HepG2 (cell line): ENCODE measurements around the gene DDT. TPM values are rescaled to one million over a fixed set of nuclear protein-coding genes. Genes with fewer than 3 reads are reported as not detected.

ENCODE experiments used
- ATAD3A ChIP-seq: sonication (generic); formaldehyde crosslinking; IDR thresholded peaks from 2 replicates; pipeline ENCODE4 v1.4.0; 2020; ENCODE audit warnings: missing genetic modification reagents
- CBX1 ChIP-seq: IDR thresholded peaks from one replicate; pipeline ENCODE4 v1.6.1; 2016; ENCODE audit warnings: antibody characterized with exemption, low read depth
- EHMT2 ChIP-seq: fragments of 200-600 bp; sonication (generic); IDR thresholded peaks from 2 replicates; pipeline ENCODE4 v1.7.0; 2017; ENCODE audit warnings: antibody characterized with exemption, low read depth, low read length, borderline replicate concordance
- ELF1 ChIP-seq: sonication (generic); formaldehyde crosslinking; IDR thresholded peaks from 2 replicates; pipeline ENCODE4 v1.4.0; 2020; ENCODE audit warnings: missing genetic modification reagents
- ETV5 ChIP-seq: IDR thresholded peaks from 2 replicates; pipeline ENCODE4 v1.6.1; 2018; ENCODE audit warnings: missing biosample characterization, missing genetic modification reagents, inconsistent platforms, borderline replicate concordance
- GABPB1 ChIP-seq: IDR thresholded peaks from 2 replicates; pipeline ENCODE4 v1.6.1; 2016; ENCODE audit warnings: mild to moderate bottlenecking, missing genetic modification reagents, moderate library complexity, missing compliant biosample characterization
- JUNB ChIP-seq: sonication (generic); formaldehyde crosslinking; IDR thresholded peaks from 2 replicates; pipeline ENCODE4 v1.8.0; 2022; ENCODE audit warnings: missing genetic modification reagents, mild to moderate bottlenecking, borderline replicate concordance
- KLF11 ChIP-seq: IDR thresholded peaks from 2 replicates; pipeline ENCODE4 v1.6.1; 2016; ENCODE audit warnings: missing compliant biosample characterization
- MAFF ChIP-seq: IDR thresholded peaks from 2 replicates; pipeline ENCODE4 v1.6.1; 2011; ENCODE audit warnings: low read depth, low read length, improper control_type of control experiment
- RFX1 ChIP-seq: fragments of 450-650 bp; IDR thresholded peaks from 2 replicates; pipeline ENCODE4 v1.6.1; 2017
- RFXAP ChIP-seq: sonication (generic); formaldehyde crosslinking; IDR thresholded peaks from 2 replicates; pipeline ENCODE4 v1.4.0; 2020; ENCODE audit warnings: missing genetic modification reagents, borderline replicate concordance
- RXRB ChIP-seq: IDR thresholded peaks from 2 replicates; pipeline ENCODE4 v1.6.1; 2016; ENCODE audit warnings: borderline replicate concordance, missing genetic modification reagents, missing compliant biosample characterization
- SIN3B ChIP-seq: fragments of 150-350 bp; IDR thresholded peaks from 2 replicates; pipeline ENCODE4 v1.6.1; 2014; ENCODE audit warnings: low read length
- TP53 ChIP-seq: sonication (generic); formaldehyde crosslinking; conservative IDR thresholded peaks from 2 replicates; pipeline ENCODE4 v1.4.0; 2020; ENCODE audit warnings: missing genetic modification reagents
- ZFP36 ChIP-seq: fragments of 150-350 bp; IDR thresholded peaks from 2 replicates; pipeline ENCODE4 v1.6.1; 2018; ENCODE audit warnings: borderline replicate concordance, low read length, low read depth; ENCODE audit not compliant: partially characterized antibody
- ZNF253 ChIP-seq: sonication (generic); formaldehyde crosslinking; IDR thresholded peaks from 2 replicates; pipeline ENCODE4 v1.8.0; 2022; ENCODE audit warnings: mild to moderate bottlenecking, missing genetic modification reagents, borderline replicate concordance
- ZNF317 ChIP-seq: sonication (generic); formaldehyde crosslinking; IDR thresholded peaks from 2 replicates; pipeline ENCODE4 v1.5.0; 2020; ENCODE audit warnings: mild to moderate bottlenecking, missing genetic modification reagents
- ZNF44 ChIP-seq: sonication (generic); formaldehyde crosslinking; IDR thresholded peaks from 2 replicates; pipeline ENCODE4 v1.5.1; 2020; ENCODE audit warnings: mild to moderate bottlenecking, missing genetic modification reagents
- ZNF501 ChIP-seq: sonication (generic); formaldehyde crosslinking; IDR thresholded peaks from 2 replicates; pipeline ENCODE4 v1.5.1; 2020; ENCODE audit warnings: mild to moderate bottlenecking, moderate library complexity, missing genetic modification reagents
- ZNF674 ChIP-seq: sonication (generic); formaldehyde crosslinking; IDR thresholded peaks from 2 replicates; pipeline ENCODE4 v1.5.0; 2020; ENCODE audit warnings: low read depth, mild to moderate bottlenecking, missing genetic modification reagents
- ZXDC ChIP-seq: sonication (generic); formaldehyde crosslinking; IDR thresholded peaks from 2 replicates; pipeline ENCODE4 v1.5.0; 2020; ENCODE audit warnings: mild to moderate bottlenecking, missing genetic modification reagents
- ZZZ3 ChIP-seq: sonication (generic); formaldehyde crosslinking; IDR thresholded peaks from 2 replicates; pipeline ENCODE4 v1.4.0; 2020; ENCODE audit warnings: missing genetic modification reagents, mild to moderate bottlenecking, borderline replicate concordance
- polyA plus RNA-seq, 8 experiments: library from polyadenylated mRNA; depleted of rRNA in 3 of 8; stranded (reverse) in 7 of 8; unstranded in 1 of 8; fragments of >200 nt; fragmentation: Illumina TruSeq in 4 of 8; extraction: Trizol in 4 of 8; gene quantifications; 2 replicates each; pipeline versions ENCODE4 v1.2.1 to v1.2.3, GENCODE V29; 2011 to 2016; ENCODE audit warnings: low read depth in 4 of 8, missing spikeins in 1 of 8, mixed read lengths in 1 of 8; ENCODE audit not compliant: insufficient read depth in 1 of 8
- total RNA-seq, 5 experiments: library from RNA; depleted of rRNA; stranded (reverse); fragments of >200 nt; fragmentation: Illumina TruSeq; extraction: Trizol; gene quantifications; 2 replicates each; pipeline ENCODE4 v1.2.3, GENCODE V29; 2016; ENCODE audit warnings: low read depth in 1 of 5
- TF ChIP-seq, protein P1 (sequence below): sonication (generic); formaldehyde crosslinking; IDR thresholded peaks from 2 replicates; pipeline ENCODE4 v1.8.0; 2022; ENCODE audit warnings: mild to moderate bottlenecking, missing genetic modification reagents, borderline replicate concordance
- TF ChIP-seq, protein P2 (sequence below): sonication (generic); formaldehyde crosslinking; conservative IDR thresholded peaks from 2 replicates; pipeline ENCODE4 v1.4.0; 2020; ENCODE audit warnings: mild to moderate bottlenecking, missing genetic modification reagents, moderate library complexity

The DDT gene
- total and polyA plus RNA-seq, 2 of the 13 experiments (the other 11 are each of a cell fraction or from before 2014, with no cell fraction given), result 143 to 181 TPM

GRCh38 chr22:24009227-24010017, 35.2 kb upstream of the DDT start (continued):
- TF ChIP-seq RFXAP (CRISPR knock-in tag) (no peak), ETV5 (no peak; the same call in 1 of the 2 replicates), EHMT2 (no peak), ZZZ3 (CRISPR knock-in tag) (no peak), ZNF253 (CRISPR knock-in tag) (no peak), ZNF674 (CRISPR knock-in tag) (no peak), GABPB1 (no peak), JUNB (CRISPR knock-in tag) (no peak), ZFP36 (no peak), MAFF (no peak), CBX1 (no peak), ATAD3A (CRISPR knock-in tag) (no peak), TP53 (CRISPR knock-in tag) (no peak), ELF1 (CRISPR knock-in tag) (peak; percentile 33; the same call in 1 of the 2 replicates), RXRB (CRISPR knock-in tag) (0 out of 2 replicates have a peak, but pooled peaks have one; percentile 11), ZNF317 (CRISPR knock-in tag) (no peak), ZNF44 (no peak), RFX1 (no peak), KLF11 (CRISPR knock-in tag) (peak; percentile 4; the same call in 1 of the 2 replicates), SIN3B (no peak), ZNF501 (no peak; the same call in 1 of the 2 replicates), ZXDC (CRISPR knock-in tag) (no peak)
- TF ChIP-seq, protein P1, sequence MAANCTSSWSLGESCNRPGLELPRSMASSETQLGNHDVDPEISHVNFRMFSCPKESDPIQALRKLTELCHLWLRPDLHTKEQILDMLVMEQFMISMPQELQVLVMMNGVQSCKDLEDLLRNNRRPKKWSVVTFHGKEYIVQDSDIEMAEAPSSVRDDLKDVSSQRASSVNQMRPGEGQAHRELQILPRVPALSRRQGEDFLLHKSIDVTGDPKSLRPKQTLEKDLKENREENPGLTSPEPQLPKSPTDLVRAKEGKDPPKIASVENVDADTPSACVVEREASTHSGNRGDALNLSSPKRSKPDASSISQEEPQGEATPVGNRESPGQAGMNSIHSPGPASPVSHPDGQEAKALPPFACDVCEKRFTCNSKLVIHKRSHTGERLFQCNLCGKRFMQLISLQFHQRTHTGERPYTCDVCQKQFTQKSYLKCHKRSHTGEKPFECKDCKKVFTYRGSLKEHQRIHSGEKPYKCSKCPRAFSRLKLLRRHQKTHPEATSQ (CRISPR knock-in tag), result no peak
- TF ChIP-seq, protein P2, sequence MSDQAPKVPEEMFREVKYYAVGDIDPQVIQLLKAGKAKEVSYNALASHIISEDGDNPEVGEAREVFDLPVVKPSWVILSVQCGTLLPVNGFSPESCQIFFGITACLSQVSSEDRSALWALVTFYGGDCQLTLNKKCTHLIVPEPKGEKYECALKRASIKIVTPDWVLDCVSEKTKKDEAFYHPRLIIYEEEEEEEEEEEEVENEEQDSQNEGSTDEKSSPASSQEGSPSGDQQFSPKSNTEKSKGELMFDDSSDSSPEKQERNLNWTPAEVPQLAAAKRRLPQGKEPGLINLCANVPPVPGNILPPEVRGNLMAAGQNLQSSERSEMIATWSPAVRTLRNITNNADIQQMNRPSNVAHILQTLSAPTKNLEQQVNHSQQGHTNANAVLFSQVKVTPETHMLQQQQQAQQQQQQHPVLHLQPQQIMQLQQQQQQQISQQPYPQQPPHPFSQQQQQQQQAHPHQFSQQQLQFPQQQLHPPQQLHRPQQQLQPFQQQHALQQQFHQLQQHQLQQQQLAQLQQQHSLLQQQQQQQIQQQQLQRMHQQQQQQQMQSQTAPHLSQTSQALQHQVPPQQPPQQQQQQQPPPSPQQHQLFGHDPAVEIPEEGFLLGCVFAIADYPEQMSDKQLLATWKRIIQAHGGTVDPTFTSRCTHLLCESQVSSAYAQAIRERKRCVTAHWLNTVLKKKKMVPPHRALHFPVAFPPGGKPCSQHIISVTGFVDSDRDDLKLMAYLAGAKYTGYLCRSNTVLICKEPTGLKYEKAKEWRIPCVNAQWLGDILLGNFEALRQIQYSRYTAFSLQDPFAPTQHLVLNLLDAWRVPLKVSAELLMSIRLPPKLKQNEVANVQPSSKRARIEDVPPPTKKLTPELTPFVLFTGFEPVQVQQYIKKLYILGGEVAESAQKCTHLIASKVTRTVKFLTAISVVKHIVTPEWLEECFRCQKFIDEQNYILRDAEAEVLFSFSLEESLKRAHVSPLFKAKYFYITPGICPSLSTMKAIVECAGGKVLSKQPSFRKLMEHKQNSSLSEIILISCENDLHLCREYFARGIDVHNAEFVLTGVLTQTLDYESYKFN (CRISPR knock-in tag), result no peak; the same call in none of the 2 replicates
